CD4-positive, alpha-beta T cell treated with Interleukin-4 for 4 hours (primary cell): ENCODE results near the gene TNK1.

Experiments
- DNase-seq: peaks from one replicate; pipeline ENCODE4 v3.0.0-alpha.2; 2020

TNK1 gene

GRCh38 chr17:7437369-7437863 lies 56.5 kb downstream of the TNK1 start:
- no peak for DNase-seq

DNA sequence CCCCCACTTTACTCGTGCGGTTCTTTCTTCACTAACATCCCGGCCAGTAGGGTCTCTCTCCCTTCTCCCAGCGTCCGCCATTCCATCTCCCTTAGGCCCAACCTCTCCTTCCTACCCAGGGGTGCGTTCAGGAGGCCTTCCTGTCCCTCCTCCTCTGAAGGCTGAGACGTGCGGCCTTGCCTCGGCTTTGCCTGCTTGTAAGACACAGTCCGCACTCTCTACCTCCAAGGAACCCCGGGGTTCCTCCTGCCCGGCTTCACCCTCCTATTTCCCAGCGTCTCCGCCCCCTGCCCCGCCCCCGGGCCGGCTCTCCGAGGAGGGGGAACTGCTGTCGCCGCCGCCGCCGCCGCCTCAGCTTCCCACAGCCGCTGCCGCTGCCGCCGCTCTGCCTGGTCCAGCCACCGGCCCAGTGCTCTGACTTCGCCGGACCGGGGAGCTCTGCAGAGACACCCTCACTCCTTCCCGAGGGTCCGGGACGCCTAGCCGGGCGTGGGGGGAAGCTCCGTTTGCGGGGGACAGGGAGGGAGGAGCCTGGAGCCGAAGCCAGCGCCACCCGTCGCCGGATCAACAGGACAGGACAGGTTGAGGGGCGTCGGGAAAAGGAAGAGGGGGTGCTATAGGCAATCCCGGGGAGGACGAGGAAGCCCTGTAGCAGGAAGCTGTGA lies 57.2 kb downstream of the TNK1 start:
- DNase-seq: peak; percentile 25

DNA sequence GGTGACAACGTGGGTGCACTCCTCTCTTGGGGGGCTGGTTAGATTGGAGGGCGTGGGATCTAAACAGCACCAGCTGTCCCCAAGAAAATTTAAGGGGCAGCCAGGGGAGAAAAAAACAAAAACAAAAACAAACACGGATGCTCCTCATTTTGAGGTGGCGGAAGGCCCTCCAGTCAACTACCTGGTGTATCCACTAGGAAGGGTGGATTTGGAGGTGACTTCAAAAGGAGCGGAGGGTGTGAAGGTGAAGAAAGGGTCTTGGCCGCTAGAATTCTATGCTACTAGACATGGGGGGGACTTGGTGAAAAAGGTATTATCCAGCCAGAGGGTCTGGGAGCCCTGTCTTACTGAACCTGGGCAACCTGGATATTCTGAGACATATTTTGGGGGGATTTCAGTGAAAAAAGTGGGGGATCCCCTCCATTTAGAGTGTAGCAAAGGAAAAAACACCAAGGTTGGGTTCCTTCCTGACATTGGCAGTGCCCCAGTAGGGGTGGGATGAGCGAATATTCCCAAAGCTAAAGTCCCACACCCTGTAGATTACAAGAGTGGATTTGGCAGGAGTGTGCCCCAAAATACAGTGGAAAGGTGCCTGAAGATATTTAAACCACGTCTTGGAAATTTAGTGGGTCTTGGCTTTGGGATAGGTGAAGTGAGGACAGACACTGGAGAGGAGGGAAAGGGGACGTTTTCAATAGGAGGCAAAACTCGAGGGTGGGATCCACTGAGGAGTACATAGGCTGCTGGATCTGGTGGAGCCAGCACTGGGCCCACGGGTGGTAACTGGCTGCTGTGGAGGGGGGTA lies 58.0 kb downstream of the TNK1 start:
- no peak for DNase-seq
